NCI-H2196 treated with DMSO at 0.1 percent for 48 hours (cell line): Measurements from ENCODE around the gene HMX1.

Experiments used
- DNase-seq: peaks from one replicate; lab custom pipeline; 2025; ENCODE audit not compliant: unreplicated experiment; lab: John Stamatoyannopoulos, UW

The HMX1 gene

GRCh38 chr4:8869002-8869897 lies 2.4 kb downstream of the HMX1 start:
- DNase-seq: no peak

- DNase-seq: no peak
These were observed 3.2 kb downstream of the HMX1 start for GRCh38 chr4:8868321-8869001.

- DNase-seq: no peak
These were observed 3.9 kb downstream of the HMX1 start for GRCh38 chr4:8867624-8868320.

DNA sequence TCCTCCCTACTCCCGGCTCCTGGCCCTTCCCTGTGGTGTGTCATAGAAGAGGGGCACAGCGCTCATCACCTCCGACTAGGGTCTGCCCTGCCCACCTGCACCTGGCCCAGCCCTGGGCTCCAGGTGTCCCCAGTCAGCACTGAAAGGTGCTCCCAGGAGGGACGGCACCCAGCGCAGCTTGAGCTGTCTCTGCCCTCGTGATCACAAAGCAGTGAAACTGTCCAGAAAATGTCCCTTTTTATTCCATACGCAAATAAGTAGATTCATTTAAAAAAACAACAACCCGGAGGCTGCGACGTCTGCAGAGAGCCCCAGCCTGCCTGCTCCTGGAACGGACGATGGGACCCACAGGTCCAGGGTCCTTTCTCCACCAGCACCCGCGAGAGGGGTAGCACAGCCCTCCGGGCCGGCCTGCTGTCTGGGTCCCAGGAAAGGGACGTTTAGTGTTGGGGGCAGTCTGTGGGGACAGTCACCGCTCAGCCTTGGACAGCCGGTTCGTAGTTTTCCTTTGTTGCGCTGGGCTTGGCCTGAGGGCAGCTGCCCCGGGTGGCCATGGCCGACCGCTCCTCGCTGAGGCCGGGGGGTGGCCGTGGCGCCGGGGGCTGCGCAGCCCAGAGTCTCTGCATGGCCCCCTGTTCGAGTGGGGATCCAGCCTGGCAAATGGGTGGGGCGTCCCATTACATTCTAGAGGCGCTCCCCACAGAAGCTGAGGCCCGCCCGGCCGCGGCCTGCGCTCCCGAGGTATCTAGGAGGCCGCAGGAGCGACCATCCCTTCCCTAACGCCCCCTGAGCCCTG lies 4.6 kb downstream of the HMX1 start:
- no peak for DNase-seq

- DNase-seq: no peak
These were observed 5.2 kb downstream of the HMX1 start for GRCh38 chr4:8866421-8866820.

DNA sequence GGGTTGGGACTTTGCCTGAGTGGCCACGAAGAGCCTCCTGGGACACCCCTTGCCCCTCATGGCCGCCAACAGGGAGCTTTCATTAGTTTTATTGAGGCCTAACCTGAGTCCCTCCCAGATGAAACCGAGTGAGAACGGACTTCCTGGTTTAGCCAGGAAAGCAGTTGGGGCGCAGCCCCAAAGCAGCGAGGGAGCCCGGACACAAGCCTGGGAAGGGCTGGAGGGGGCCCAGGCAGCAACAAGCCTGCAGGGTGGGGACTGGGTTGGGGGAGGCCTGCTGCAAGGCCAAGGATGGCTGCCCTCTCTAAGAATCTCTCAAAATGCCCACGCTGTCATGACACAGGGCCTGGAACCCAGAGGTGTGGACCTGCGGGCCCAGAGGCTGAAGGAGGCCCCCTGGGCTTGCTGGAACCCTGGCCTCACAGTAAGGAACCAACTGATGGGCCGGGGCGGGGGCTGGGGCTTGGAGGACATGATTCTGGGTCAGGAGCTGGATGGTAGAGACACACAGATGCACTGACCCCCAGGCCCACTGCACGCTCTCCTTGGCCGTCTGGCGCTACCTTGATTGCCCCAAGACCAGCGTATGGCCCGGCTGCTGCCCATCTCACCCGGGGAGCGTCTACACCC lies 5.8 kb downstream of the HMX1 start:
- no peak for DNase-seq

DNA sequence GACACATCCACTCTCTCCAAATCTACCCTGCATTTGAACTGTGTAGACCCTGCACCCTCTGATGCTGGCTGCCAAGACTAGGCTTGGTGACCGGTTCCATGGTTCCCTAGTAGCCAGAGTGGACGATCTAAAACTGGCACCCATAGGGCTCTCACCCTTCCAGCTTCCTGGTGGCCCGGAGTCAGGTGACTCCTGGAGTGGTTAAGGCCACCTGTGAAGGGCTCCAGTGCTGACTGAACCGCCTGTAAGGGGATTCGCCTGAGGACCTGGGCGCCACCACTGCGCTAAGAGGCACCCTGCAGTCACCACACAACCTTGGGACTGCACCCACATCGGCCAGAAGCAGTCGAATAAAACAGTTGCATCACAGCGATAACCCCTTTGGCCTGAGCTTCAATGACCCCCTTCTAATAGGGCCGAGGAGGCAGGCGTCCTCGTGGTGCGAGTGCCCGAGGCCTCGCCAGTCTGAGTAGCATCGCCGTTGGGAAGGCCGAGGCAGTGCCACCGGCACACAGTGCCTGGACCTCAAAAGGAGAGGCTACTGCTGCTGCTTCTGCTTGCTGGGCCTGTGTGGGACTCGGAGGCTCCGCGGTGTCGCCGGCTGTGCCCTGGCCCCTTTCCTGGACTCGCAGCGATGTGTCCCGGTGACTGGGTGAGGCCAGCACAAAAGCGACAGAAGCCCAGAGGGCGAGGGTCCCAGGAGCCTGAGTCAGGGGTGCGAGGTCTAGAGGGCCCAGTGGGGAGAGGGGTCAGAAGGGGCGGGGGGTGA lies 6.5 kb downstream of the HMX1 start:
- DNase-seq: no peak

GRCh38 chr4:8863686-8864682 lies 7.7 kb downstream of the HMX1 start:
- DNase-seq: no peak

GRCh38 chr4:8862800-8863685 lies 8.6 kb downstream of the HMX1 start:
- no peak for DNase-seq

DNA sequence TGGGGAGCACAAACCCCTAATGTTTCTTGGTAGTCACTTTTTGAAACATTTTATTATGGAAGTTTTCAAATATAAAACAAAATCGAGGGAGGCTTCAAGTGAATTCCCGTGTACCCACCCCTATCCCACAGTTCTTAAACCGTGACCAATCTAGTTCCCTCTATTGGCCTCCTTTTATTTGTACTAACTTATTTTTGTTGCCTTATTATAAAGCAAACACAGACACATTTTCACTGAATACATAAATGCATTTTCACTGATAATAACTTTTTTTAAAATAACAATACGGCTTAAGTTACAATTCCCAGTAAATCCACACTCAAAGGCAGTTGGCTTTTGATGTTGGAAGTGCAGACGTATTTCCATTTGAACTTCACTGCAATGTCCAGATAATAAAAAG lies 9.3 kb downstream of the HMX1 start:
- DNase-seq: no peak

DNA sequence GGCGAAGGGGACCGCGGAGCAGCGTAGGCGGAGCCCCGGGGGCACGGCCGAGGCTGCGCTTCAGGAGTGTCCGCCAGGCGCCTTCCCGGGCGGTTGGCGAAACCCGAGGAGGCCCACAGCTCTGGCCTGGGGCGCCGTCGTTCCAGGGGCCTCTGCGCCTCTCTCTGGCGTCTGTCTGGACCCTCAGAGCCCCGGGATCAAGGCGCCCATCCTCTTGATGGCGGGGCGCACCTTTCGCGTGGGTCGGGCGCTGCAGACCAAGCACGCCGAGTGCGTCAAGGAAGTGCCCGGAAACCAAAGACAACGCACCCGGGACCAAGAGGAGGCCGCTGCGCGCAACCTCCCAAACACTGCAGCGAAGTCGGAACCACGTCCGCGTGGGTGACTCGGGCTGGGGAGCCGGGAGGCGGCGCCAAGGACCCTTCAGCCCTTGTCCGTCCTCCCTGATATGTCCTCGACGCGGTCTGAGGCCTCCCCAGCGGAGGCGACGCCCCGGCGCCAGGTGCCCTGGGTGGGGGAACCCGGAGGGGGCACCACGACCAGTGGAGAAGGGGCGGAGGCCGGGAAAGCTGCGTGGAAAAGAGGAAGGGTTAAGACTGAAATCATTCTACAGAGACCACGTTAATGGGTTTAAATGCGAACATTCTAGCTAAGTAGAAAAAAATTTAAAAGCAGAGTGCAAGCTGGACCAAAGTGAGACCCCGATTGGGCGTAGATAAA lies 9.9 kb downstream of the HMX1 start:
- no peak for DNase-seq

- DNase-seq: no peak
These were observed 10.6 kb downstream of the HMX1 start for GRCh38 chr4:8860892-8861575.

DNA sequence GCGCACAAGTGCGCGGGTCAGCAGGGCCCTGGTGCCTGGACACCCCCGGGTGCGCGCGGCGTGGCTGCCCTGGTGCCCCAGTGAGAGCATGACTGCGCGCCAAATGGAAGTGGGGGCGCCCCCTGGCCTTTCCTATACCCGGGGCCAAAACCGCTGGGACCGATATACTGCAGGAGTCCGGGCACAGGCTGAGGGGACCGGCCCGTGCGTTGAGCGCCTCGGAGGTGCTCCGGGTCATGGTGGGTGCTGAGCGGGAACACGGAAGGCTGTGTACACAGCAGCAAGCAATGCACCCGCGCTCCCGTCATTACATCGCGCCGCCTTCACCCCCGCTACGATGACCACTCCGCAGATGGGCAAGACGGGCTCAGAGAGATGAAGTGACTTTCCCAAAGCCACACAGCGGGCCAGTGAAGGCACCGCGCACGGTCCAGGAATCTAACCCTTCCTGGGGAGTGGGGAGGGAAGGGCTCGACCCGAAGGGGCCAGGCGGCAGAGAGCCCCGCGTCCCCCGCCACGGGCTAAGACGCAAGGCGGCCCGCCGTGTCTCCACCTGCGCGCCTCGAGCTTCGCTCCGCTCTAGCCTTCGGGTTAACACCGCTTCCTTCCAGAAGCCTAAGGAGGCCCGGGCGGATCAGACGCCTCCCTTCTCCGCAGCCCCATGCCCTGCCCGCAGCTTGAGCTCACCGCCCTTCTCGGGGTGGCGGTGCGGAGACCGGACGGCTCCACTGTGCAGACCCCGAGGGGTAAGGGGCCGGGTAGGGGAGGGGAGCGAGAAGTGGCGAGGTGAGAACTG lies 11.3 kb downstream of the HMX1 start:
- no peak for DNase-seq

- no peak for DNase-seq
These were observed 12.0 kb downstream of the HMX1 start for GRCh38 chr4:8859550-8860095.

DNA sequence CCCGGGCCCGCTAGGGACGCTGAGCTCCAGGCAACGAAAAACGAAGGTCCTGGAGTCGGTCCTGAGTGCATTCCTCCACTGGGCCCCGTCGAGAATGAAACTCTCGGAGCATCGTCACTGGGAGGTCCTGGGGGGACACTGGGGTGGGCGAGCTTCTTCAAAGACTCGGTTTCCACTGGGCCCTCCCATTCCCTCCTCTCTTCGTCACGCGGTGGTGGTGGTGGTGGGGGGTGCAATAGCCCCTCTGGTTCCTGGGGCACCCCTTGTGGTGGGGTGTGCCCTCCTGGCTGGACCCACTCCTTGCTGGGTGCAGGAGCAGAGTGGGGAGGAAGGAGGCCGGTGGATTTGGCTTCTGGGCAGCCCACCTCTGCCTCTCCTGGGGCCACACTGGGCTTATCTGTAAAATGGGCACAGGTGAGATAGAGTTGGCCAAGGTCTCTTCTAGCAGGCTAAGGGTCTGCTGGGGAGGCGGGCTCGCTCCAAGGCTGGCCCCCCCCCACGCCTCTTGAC lies 12.9 kb downstream of the HMX1 start:
- DNase-seq: no peak
